Caco-2 (cell line): ENCODE measurements around the gene PLIN4. TPM values are rescaled to one million over a fixed set of nuclear protein-coding genes. Genes with fewer than 3 reads are reported as not detected.

Source experiments
- BruUV-seq: library from RNA; stranded (reverse); fragments of 400-500 nt; replicated peaks from 2 replicates; lab custom pipeline; 2021; lab: Mats Ljungman, UMichigan
- CTCF ChIA-PET: fragments of 300-600 bp; sonication (Branson Sonifier 250); formaldehyde crosslinking; loops from one replicate; lab custom pipeline; 2022; ENCODE audit warnings: antibody characterized with exemption; lab: Charles Lee
- POLR2A ChIA-PET: fragments of 300-600 bp; sonication (Branson Sonifier 250); formaldehyde crosslinking; loops from one replicate; lab custom pipeline; 2022; ENCODE audit warnings: antibody characterized with exemption; lab: Charles Lee
- DNase-seq, 2 experiments: peaks; one replicate each; pipeline versions ENCODE4 v3.0.0 to v3.0.0-alpha.2; 2020 to 2022
- H3K27me3 ChIP-seq: replicated peaks from 2 replicates; pipeline ENCODE4 v1.6.0; 2011; ENCODE audit warnings: low read length; ENCODE audit not compliant: control insufficient read depth, insufficient read depth
- H3K36me3 ChIP-seq: 2 replicates; pipeline ENCODE4 v1.5.1; 2011; ENCODE audit warnings: low read length; ENCODE audit not compliant: control insufficient read depth, insufficient read depth
- H3K4me1 ChIP-seq: fragments of 250-450 bp; sonication (Bioruptor Pico); 2 replicates; pipeline ENCODE4 v1.5.1; 2020; ENCODE audit warnings: mild to moderate bottlenecking
- H3K4me3 ChIP-seq: 2 replicates; pipeline ENCODE4 v1.5.1; 2011; ENCODE audit warnings: low read depth, mild to moderate bottlenecking, control low read depth, low read length
- H3K9me3 ChIP-seq: fragments of 250-450 bp; sonication (Bioruptor Pico); 2 replicates; pipeline ENCODE4 v1.5.1; 2020; ENCODE audit warnings: mild to moderate bottlenecking, moderate library complexity
- H3K27ac Mint-ChIP-seq: one replicate; pipeline ENCODE4 v1.8.0; 2022; ENCODE audit warnings: mixed read lengths; ENCODE audit not compliant: unreplicated experiment
- H3K27me3 Mint-ChIP-seq: one replicate; pipeline ENCODE4 v1.8.0; 2022; ENCODE audit warnings: mixed read lengths; ENCODE audit not compliant: insufficient read depth, unreplicated experiment
- H3K36me3 Mint-ChIP-seq: one replicate; pipeline ENCODE4 v1.8.0; 2022; ENCODE audit warnings: mild to moderate bottlenecking, mixed read lengths; ENCODE audit not compliant: insufficient read depth, unreplicated experiment
- H3K4me1 Mint-ChIP-seq: one replicate; pipeline ENCODE4 v1.8.0; 2022; ENCODE audit warnings: low read depth, mixed read lengths; ENCODE audit not compliant: unreplicated experiment
- H3K4me3 Mint-ChIP-seq: one replicate; pipeline ENCODE4 v1.8.0; 2022; ENCODE audit warnings: mild to moderate bottlenecking, moderate library complexity, mixed read lengths; ENCODE audit not compliant: unreplicated experiment
- H3K9me3 Mint-ChIP-seq: one replicate; pipeline ENCODE4 v1.8.0; 2022; ENCODE audit warnings: mixed read lengths; ENCODE audit not compliant: unreplicated experiment
- CTCF ChIP-seq, 2 experiments: fragments of 200-600 bp in 1 of 2; IDR thresholded peaks; 1 replicate in 1 of 2; 2 replicates in 1 of 2; pipeline versions ENCODE4 v1.5.1 to v1.8.0; 2011 to 2022; ENCODE audit warnings: antibody characterized with exemption in 1 of 2, control low read depth in 1 of 2, inconsistent platforms in 1 of 2, low read depth in 1 of 2, low read length in 1 of 2, mild to moderate bottlenecking in 1 of 2, moderate library complexity in 1 of 2; ENCODE audit not compliant: insufficient read depth in 1 of 2, severe bottlenecking in 1 of 2, unreplicated experiment in 1 of 2
- intact Hi-C: fragments of 100-400 bp; cut with micrococcal nuclease; formaldehyde crosslinking; loops from one replicate; pipeline ENCODE4 v1.10.0; 2022; ENCODE audit not compliant: unreplicated experiment
- total RNA-seq: library from RNA; stranded (reverse); gene quantifications from 2 replicates; pipeline ENCODE4 v1.2.3, GENCODE V29; 2022

Gene PLIN4
- total RNA-seq, 1 experiment from 2014 or later, result 0.09 TPM

GRCh38 chr19:4495471-4495870 is 22.8 kb downstream of the PLIN4 start:
- H3K9me3 Mint-ChIP-seq, result no peaks in the 10 kb centered on the region
- H3K9me3 ChIP-seq, result no peaks in the 10 kb centered on the region
- no peak overlapping the region for H3K4me3 ChIP-seq
- no peak overlapping the region for H3K27ac Mint-ChIP-seq
- CTCF ChIA-PET, result interaction anchor here (0.6 kb wide), 1 partner anchor 140 kb away, joined by 3 read pairs; no protein-coding TSS in a partner anchor
- H3K4me1 Mint-ChIP-seq, result no peaks in the 10 kb centered on the region
- no peaks in the 10 kb centered on the region for H3K27me3 ChIP-seq
- H3K36me3 Mint-ChIP-seq, result peaks cover 22% of the 10 kb centered on the region
- no peak for TF ChIP-seq CTCF (IDR thresholded peaks at IDR 0.05; ENCODE audit: insufficient read depth in 1 of 2, low read depth in 1 of 2, low read length in 1 of 2, severe bottlenecking in 1 of 2, unreplicated experiment in 1 of 2)
- intact Hi-C loops, result no loop called here
- DNase-seq, result no peak
- H3K36me3 ChIP-seq, result peaks cover 1% of the 10 kb centered on the region
- POLR2A ChIA-PET, result no interaction called here
- BruUV-seq, result no TSS peak
- H3K27me3 Mint-ChIP-seq, result no peaks in the 10 kb centered on the region
- H3K4me3 Mint-ChIP-seq, result no peak overlapping the region
- no peaks in the 10 kb centered on the region for H3K4me1 ChIP-seq

- no TSS peak for BruUV-seq
- CTCF ChIA-PET, result interaction anchor here (0.6 kb wide), 1 partner anchor 795 kb away, joined by 4 read pairs; the partner anchor contains the start of gene PIP5K1C
Measured at GRCh38 chr19:4494691-4495064, 23.6 kb downstream of the PLIN4 start.

GRCh38 chr19:4493929-4494690 is 24.2 kb downstream of the PLIN4 start:
- H3K27me3 ChIP-seq, result no peaks in the 10 kb centered on the region
- CTCF ChIA-PET, result interaction anchor here (0.6 kb wide), 1 partner anchor 794 kb away, joined by 4 read pairs; the partner anchor contains the start of gene PIP5K1C
- no peaks in the 10 kb centered on the region for H3K27me3 Mint-ChIP-seq
- TF ChIP-seq CTCF (IDR thresholded peaks at IDR 0.05; ENCODE audit: insufficient read depth in 1 of 2, low read depth in 1 of 2, low read length in 1 of 2, severe bottlenecking in 1 of 2, unreplicated experiment in 1 of 2), result no peak
- H3K27ac Mint-ChIP-seq, result no peak overlapping the region
- no peaks in the 10 kb centered on the region for H3K4me1 Mint-ChIP-seq
- no peak overlapping the region for H3K4me3 ChIP-seq
- no TSS peak for BruUV-seq
- intact Hi-C loops, result no loop called here
- no peaks in the 10 kb centered on the region for H3K4me1 ChIP-seq
- H3K36me3 Mint-ChIP-seq, result peaks cover 21% of the 10 kb centered on the region
- POLR2A ChIA-PET, result no interaction called here
- H3K9me3 Mint-ChIP-seq, result no peaks in the 10 kb centered on the region
- no peaks in the 10 kb centered on the region for H3K9me3 ChIP-seq
- no peak for DNase-seq
- peaks cover 1% of the 10 kb centered on the region for H3K36me3 ChIP-seq
- no peak overlapping the region for H3K4me3 Mint-ChIP-seq

More at GRCh38 chr19:4494691-4495064, 23.6 kb downstream of the PLIN4 start:
- no peak for DNase-seq
- peaks cover 1% of the 10 kb centered on the region for H3K36me3 ChIP-seq
- no peak overlapping the region for H3K4me3 ChIP-seq
- Mint-ChIP-seq H3K4me1 (no peaks in the 10 kb centered on the region), H3K27ac (no peak overlapping the region), H3K36me3 (peaks cover 21% of the 10 kb centered on the region), H3K27me3 (no peaks in the 10 kb centered on the region), H3K4me3 (no peak overlapping the region), H3K9me3 (no peaks in the 10 kb centered on the region)
- TF ChIP-seq CTCF (IDR thresholded peaks at IDR 0.05; ENCODE audit: insufficient read depth in 1 of 2, low read depth in 1 of 2, low read length in 1 of 2, severe bottlenecking in 1 of 2, unreplicated experiment in 1 of 2), result no peak
- no peaks in the 10 kb centered on the region for H3K4me1 ChIP-seq
- intact Hi-C loops, result no loop called here
- no peaks in the 10 kb centered on the region for H3K27me3 ChIP-seq
- H3K9me3 ChIP-seq, result no peaks in the 10 kb centered on the region
- POLR2A ChIA-PET, result no interaction called here
